ENCODE results near the gene PWP1.

- no peak for TF ChIP-seq HDGF (IDR thresholded peaks at IDR 0.05; ENCODE audit: borderline replicate concordance)
- TF ChIP-seq BHLHE40 (IDR thresholded peaks at IDR 0.05; ENCODE audit: borderline replicate concordance), result no peak
- no peak for TF ChIP-seq FOXA1 (IDR thresholded peaks at IDR 0.05)
- no peak for TF ChIP-seq LEF1 (IDR thresholded peaks at IDR 0.05; ENCODE audit: borderline replicate concordance)
- no peak for TF ChIP-seq TARDBP (IDR thresholded peaks at IDR 0.05)
- no peak for TF ChIP-seq ELF4 (IDR thresholded peaks at IDR 0.05)
- TF ChIP-seq SP1 (IDR thresholded peaks at IDR 0.05), result no peak
Observed at GRCh38 chr12:107646436-107646835, 39.2 kb upstream of the PWP1 start.

All from HEK293T (cell line).